Panc1 (cell line): ENCODE data around the gene SH3PXD2A.

Experiments
- POLR2AphosphoS5 ChIP-seq: IDR thresholded peaks from 2 replicates; pipeline ENCODE4 v1.6.1; 2012; ENCODE audit warnings: mild to moderate bottlenecking, low read depth, low read length, moderate library complexity
- TF ChIP-seq, protein P1 (sequence below): fragments of 450-650 bp; IDR thresholded peaks from 2 replicates; pipeline ENCODE4 v1.5.1; 2017; ENCODE audit warnings: mild to moderate bottlenecking
- TF ChIP-seq, protein P2 (sequence below), 2 experiments: IDR thresholded peaks; 2 replicates each; pipeline ENCODE4 v1.6.1; 2011 to 2012; ENCODE audit warnings: low read depth in 2 of 2, control low read depth in 1 of 2, low read length in 1 of 2, mild to moderate bottlenecking in 1 of 2, moderate library complexity in 1 of 2; ENCODE audit not compliant: insufficient read depth in 1 of 2

DNA sequence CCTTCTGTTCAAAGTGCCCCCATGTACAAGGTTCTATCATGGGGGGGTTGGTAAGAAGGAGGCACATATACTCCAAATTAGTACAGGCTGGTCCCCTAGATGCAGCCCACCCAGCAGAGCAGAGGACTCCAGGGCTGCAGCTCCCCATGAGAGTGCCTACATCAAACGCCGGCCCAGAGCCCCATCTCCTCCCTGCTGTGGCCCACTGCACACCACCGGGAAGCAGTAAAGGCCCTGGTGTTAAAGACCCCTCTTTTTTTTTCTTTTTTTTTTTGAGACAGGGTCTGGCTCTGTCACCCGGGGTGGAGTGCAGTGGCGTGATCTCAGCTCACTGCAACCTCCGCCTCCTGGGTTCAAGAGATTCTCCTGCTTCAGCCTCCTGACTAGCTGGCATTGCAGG lies 47.4 kb downstream of the SH3PXD2A start:
- TF ChIP-seq, protein P1, sequence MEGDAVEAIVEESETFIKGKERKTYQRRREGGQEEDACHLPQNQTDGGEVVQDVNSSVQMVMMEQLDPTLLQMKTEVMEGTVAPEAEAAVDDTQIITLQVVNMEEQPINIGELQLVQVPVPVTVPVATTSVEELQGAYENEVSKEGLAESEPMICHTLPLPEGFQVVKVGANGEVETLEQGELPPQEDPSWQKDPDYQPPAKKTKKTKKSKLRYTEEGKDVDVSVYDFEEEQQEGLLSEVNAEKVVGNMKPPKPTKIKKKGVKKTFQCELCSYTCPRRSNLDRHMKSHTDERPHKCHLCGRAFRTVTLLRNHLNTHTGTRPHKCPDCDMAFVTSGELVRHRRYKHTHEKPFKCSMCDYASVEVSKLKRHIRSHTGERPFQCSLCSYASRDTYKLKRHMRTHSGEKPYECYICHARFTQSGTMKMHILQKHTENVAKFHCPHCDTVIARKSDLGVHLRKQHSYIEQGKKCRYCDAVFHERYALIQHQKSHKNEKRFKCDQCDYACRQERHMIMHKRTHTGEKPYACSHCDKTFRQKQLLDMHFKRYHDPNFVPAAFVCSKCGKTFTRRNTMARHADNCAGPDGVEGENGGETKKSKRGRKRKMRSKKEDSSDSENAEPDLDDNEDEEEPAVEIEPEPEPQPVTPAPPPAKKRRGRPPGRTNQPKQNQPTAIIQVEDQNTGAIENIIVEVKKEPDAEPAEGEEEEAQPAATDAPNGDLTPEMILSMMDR: no peak
- TF ChIP-seq POLR2AphosphoS5: no peak
- TF ChIP-seq, protein P2, sequence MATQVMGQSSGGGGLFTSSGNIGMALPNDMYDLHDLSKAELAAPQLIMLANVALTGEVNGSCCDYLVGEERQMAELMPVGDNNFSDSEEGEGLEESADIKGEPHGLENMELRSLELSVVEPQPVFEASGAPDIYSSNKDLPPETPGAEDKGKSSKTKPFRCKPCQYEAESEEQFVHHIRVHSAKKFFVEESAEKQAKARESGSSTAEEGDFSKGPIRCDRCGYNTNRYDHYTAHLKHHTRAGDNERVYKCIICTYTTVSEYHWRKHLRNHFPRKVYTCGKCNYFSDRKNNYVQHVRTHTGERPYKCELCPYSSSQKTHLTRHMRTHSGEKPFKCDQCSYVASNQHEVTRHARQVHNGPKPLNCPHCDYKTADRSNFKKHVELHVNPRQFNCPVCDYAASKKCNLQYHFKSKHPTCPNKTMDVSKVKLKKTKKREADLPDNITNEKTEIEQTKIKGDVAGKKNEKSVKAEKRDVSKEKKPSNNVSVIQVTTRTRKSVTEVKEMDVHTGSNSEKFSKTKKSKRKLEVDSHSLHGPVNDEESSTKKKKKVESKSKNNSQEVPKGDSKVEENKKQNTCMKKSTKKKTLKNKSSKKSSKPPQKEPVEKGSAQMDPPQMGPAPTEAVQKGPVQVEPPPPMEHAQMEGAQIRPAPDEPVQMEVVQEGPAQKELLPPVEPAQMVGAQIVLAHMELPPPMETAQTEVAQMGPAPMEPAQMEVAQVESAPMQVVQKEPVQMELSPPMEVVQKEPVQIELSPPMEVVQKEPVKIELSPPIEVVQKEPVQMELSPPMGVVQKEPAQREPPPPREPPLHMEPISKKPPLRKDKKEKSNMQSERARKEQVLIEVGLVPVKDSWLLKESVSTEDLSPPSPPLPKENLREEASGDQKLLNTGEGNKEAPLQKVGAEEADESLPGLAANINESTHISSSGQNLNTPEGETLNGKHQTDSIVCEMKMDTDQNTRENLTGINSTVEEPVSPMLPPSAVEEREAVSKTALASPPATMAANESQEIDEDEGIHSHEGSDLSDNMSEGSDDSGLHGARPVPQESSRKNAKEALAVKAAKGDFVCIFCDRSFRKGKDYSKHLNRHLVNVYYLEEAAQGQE (IDR thresholded peaks at IDR 0.05; ENCODE audit: insufficient read depth in 1 of 2, low read depth in 2 of 2, low read length in 1 of 2): no peak
